Karpas-422 (cell line): ENCODE measurements around the gene ACVR1. TPM values are rescaled to one million over a fixed set of nuclear protein-coding genes. Genes with fewer than 3 reads are reported as not detected.
"Not testable (repeated sequence)": the region's sequence is repeated elsewhere in the genome, so short reads cannot be mapped to it uniquely, and the experiment has no call there.

ENCODE experiments used
- DNase-seq: peaks from one replicate; pipeline ENCODE4 v3.0.0-alpha.2; 2015
- H2AFZ ChIP-seq: fragments of 200-600 bp; sonication (generic); 2 replicates; pipeline ENCODE4 v1.6.1; 2014; ENCODE audit warnings: antibody characterized with exemption, low read length, mixed read lengths
- H3K27ac ChIP-seq: fragments of 200-600 bp; sonication (generic); 2 replicates; pipeline ENCODE4 v1.5.1; 2014; ENCODE audit warnings: mild to moderate bottlenecking, low read length, moderate library complexity
- H3K27me3 ChIP-seq: fragments of 200-600 bp; sonication (generic); 2 replicates; pipeline ENCODE4 v1.6.1; 2014; ENCODE audit warnings: low read length, mixed read lengths
- H3K36me3 ChIP-seq: fragments of 200-600 bp; sonication (generic); 2 replicates; pipeline ENCODE4 v1.6.1; 2014; ENCODE audit warnings: low read length, mixed read lengths; ENCODE audit not compliant: insufficient read depth
- H3K4me1 ChIP-seq: fragments of 200-600 bp; sonication (generic); 2 replicates; pipeline ENCODE4 v1.6.1; 2014; ENCODE audit warnings: mild to moderate bottlenecking, low read length, mixed read lengths
- H3K4me2 ChIP-seq: fragments of 200-600 bp; sonication (generic); 2 replicates; pipeline ENCODE4 v1.6.1; 2014; ENCODE audit warnings: low read length, low read depth, mild to moderate bottlenecking; ENCODE audit not compliant: poor library complexity, severe bottlenecking
- H3K4me3 ChIP-seq: fragments of 200-600 bp; sonication (generic); 2 replicates; pipeline ENCODE4 v1.5.1; 2014; ENCODE audit warnings: mild to moderate bottlenecking, antibody characterized with exemption, low read length, mixed read lengths
- H3K79me2 ChIP-seq: fragments of 200-600 bp; sonication (generic); 2 replicates; pipeline ENCODE4 v1.6.1; 2014; ENCODE audit warnings: mild to moderate bottlenecking, low read length, mixed read lengths
- H3K9ac ChIP-seq: fragments of 200-600 bp; sonication (generic); 2 replicates; pipeline ENCODE4 v1.6.0; 2014; ENCODE audit warnings: low read length
- H3K9me2 ChIP-seq: fragments of 200-600 bp; sonication (generic), shearing (Covaris generic); replicated peaks from 2 replicates; pipeline ENCODE4 v1.6.0; 2014; ENCODE audit warnings: mild to moderate bottlenecking, low read length, moderate library complexity; ENCODE audit not compliant: insufficient read depth
- H3K9me3 ChIP-seq: fragments of 300-700, 200-600 bp; sonication (generic); 2 replicates; pipeline ENCODE4 v1.6.1; 2014; ENCODE audit warnings: low read length, mixed read lengths
- H4K20me1 ChIP-seq: fragments of 200-600 bp; sonication (generic); 2 replicates; pipeline ENCODE4 v1.6.1; 2014; ENCODE audit warnings: mild to moderate bottlenecking, antibody characterized with exemption, low read length, low read depth; ENCODE audit not compliant: insufficient read depth
- total RNA-seq: library from RNA; depleted of rRNA; stranded (reverse); fragments of >200 nt; shearing (Covaris generic); gene quantifications from 2 replicates; pipeline ENCODE4 v1.2.3, GENCODE V29; 2014; ENCODE audit warnings: low replicate concordance

The ACVR1 gene
- total RNA-seq, 1 experiment from 2014 or later, result 0.07 TPM

GRCh38 chr2:157733263-157733662 is 142.9 kb downstream of the ACVR1 start:
- no peak overlapping the region for H3K4me2 ChIP-seq
- H3K4me3 ChIP-seq, result no peak overlapping the region
- no peaks in the 10 kb centered on the region for H3K4me1 ChIP-seq
- no peaks in the 10 kb centered on the region for H3K36me3 ChIP-seq
- H3K27me3 ChIP-seq, result no peaks in the 10 kb centered on the region
- H3K9ac ChIP-seq, result no peak overlapping the region
- no peak overlapping the region for H2AFZ ChIP-seq
- no peaks in the 10 kb centered on the region for H3K9me3 ChIP-seq
- H4K20me1 ChIP-seq, result no peaks in the 10 kb centered on the region
- no peaks in the 10 kb centered on the region for H3K9me2 ChIP-seq
- no peaks in the 10 kb centered on the region for H3K79me2 ChIP-seq
- no peak overlapping the region for H3K27ac ChIP-seq
- no peak for DNase-seq

DNA sequence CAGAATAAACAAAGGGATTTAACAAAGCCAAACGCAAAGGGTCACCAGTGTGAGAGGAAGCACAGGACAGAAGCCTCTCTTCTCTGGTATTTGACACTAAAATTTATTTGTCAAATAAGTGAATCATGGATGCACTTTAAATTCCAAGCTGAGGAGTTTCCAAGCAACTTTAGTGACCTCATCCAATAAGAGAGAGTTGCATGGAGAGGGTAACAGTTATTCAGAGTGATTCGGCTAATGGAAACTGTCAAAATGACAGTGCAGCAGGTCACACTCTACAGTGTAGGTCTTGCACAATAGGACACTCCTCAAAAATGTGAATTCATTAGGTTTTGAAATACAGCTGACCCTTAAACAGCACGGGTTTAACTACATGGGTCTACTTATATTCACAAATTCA is 143.5 kb downstream of the ACVR1 start:
- no peak overlapping the region for H3K9ac ChIP-seq
- H3K27me3 ChIP-seq, result no peaks in the 10 kb centered on the region
- DNase-seq, result no peak
- H3K9me3 ChIP-seq, result no peaks in the 10 kb centered on the region
- no peaks in the 10 kb centered on the region for H3K9me2 ChIP-seq
- no peaks in the 10 kb centered on the region for H3K4me1 ChIP-seq
- no peak overlapping the region for H3K27ac ChIP-seq
- no peaks in the 10 kb centered on the region for H4K20me1 ChIP-seq
- H2AFZ ChIP-seq, result no peak overlapping the region
- H3K4me3 ChIP-seq, result no peak overlapping the region
- no peaks in the 10 kb centered on the region for H3K36me3 ChIP-seq
- H3K79me2 ChIP-seq, result no peaks in the 10 kb centered on the region
- H3K4me2 ChIP-seq, result no peak overlapping the region

DNA sequence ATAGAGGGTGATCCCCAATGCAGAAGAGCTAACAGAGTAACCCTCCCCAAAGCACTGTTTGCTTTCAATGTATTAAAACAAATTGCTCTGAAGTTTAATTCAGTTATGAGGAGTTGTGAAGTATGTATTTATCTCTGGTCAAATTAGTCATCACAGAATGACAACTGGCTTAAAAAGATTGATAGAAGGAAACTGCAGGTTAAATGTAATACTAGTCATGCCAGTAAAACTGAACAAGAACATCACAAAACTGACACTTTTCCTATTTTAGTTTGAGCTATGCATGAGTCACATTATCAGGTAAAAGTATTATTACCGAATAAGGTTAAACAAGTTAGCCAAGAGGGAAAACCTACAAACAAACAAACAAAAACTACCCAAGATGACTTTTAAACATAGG is 148.4 kb downstream of the ACVR1 start:
- H3K4me1 ChIP-seq, result no peaks in the 10 kb centered on the region
- H4K20me1 ChIP-seq, result no peaks in the 10 kb centered on the region
- no peak overlapping the region for H3K9ac ChIP-seq
- no peak overlapping the region for H3K27ac ChIP-seq
- no peaks in the 10 kb centered on the region for H3K79me2 ChIP-seq
- DNase-seq, result no peak
- H3K36me3 ChIP-seq, result no peaks in the 10 kb centered on the region
- H2AFZ ChIP-seq, result no peak overlapping the region
- H3K4me2 ChIP-seq, result no peak overlapping the region
- no peaks in the 10 kb centered on the region for H3K9me2 ChIP-seq
- H3K4me3 ChIP-seq, result no peak overlapping the region
- no peaks in the 10 kb centered on the region for H3K27me3 ChIP-seq
- H3K9me3 ChIP-seq, result peaks cover 3% of the 10 kb centered on the region

DNA sequence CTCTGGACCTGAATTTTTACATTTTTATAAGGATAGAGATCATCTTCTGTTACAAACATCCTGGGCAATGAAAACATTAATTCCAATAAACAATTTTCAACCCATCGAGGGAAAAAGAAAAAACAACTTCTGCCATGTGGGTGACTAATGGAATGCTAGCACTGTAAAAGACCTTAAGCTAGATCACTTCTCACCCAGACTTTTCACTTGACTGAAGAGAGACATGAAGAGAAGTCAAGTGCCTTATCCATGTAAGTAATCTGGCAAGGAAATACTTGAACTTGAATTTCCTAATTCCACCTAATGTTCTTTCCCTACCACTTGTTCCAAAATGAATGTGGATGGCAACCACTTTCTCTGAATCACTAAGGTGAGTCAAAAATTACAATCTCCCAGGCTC is 149.2 kb downstream of the ACVR1 start:
- H3K9ac ChIP-seq, result no peak overlapping the region
- no peaks in the 10 kb centered on the region for H3K27me3 ChIP-seq
- no peaks in the 10 kb centered on the region for H3K4me1 ChIP-seq
- no peaks in the 10 kb centered on the region for H3K36me3 ChIP-seq
- no peak overlapping the region for H2AFZ ChIP-seq
- no peak for DNase-seq
- H3K9me2 ChIP-seq, result no peaks in the 10 kb centered on the region
- no peaks in the 10 kb centered on the region for H4K20me1 ChIP-seq
- peaks cover 6% of the 10 kb centered on the region for H3K9me3 ChIP-seq
- no peak overlapping the region for H3K27ac ChIP-seq
- H3K4me2 ChIP-seq, result no peak overlapping the region
- H3K79me2 ChIP-seq, result no peaks in the 10 kb centered on the region
- H3K4me3 ChIP-seq, result no peak overlapping the region

- no peak for DNase-seq
- Histone ChIP-seq H2AFZ (no peak overlapping the region), H3K36me3 (no peaks in the 10 kb centered on the region), H3K4me2 (no peak overlapping the region), H3K9me3 (peaks cover 6% of the 10 kb centered on the region), H3K4me3 (no peak overlapping the region), H3K9ac (no peak overlapping the region), H3K79me2 (no peaks in the 10 kb centered on the region), H3K27ac (no peak overlapping the region), H3K9me2 (no peaks in the 10 kb centered on the region), H3K4me1 (no peaks in the 10 kb centered on the region), H4K20me1 (no peaks in the 10 kb centered on the region), H3K27me3 (no peaks in the 10 kb centered on the region)
These were observed 150.3 kb downstream of the ACVR1 start for GRCh38 chr2:157725846-157726245.

DNA sequence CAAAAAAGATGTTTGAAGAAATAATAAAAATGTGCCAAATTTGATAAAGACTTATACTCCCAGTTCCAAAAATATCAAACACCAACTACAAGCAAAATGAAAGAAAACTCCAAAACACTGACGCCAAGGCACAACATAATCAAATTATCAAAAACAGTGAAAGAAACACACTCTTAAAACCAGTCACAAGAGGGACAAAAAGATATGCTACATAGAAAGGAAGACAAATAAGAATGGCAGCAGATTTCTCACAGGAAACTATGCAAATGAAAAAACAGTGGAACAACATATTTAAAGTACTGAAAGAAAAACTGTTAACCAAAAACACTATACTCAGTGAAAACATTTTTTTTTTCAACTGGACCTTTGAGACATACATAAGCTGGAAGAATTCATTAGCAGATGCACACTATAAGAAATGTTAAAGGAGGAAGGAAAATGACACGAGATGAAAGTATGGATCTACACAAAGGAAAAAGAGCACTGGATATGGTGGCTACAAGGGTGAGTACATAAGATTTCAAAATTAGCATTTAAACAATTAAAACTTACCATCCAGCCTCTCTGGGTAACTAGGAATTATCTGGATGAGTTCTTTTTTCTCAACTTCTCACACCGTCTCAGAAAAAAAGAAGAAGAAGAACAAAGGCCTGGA is 153.4 kb downstream of the ACVR1 start:
- H3K9me3 ChIP-seq, result peaks cover 6% of the 10 kb centered on the region
- H3K4me3 ChIP-seq, result no peak overlapping the region
- H3K9me2 ChIP-seq, result no peaks in the 10 kb centered on the region
- no peaks in the 10 kb centered on the region for H3K79me2 ChIP-seq
- no peaks in the 10 kb centered on the region for H4K20me1 ChIP-seq
- H3K4me1 ChIP-seq, result no peaks in the 10 kb centered on the region
- no peaks in the 10 kb centered on the region for H3K36me3 ChIP-seq
- no peak overlapping the region for H3K4me2 ChIP-seq
- H3K9ac ChIP-seq, result no peak overlapping the region
- H3K27me3 ChIP-seq, result no peaks in the 10 kb centered on the region
- H2AFZ ChIP-seq, result no peak overlapping the region
- no peak overlapping the region for H3K27ac ChIP-seq
- no peak for DNase-seq

GRCh38 chr2:157720504-157720903 is 155.6 kb downstream of the ACVR1 start:
- Histone ChIP-seq H2AFZ (no peak overlapping the region), H3K9me3 (peaks cover 6% of the 10 kb centered on the region), H3K27me3 (no peaks in the 10 kb centered on the region), H3K4me1 (no peaks in the 10 kb centered on the region), H3K27ac (no peak overlapping the region), H3K4me2 (no peak overlapping the region), H3K79me2 (no peaks in the 10 kb centered on the region), H3K36me3 (no peaks in the 10 kb centered on the region), H3K9me2 (no peaks in the 10 kb centered on the region), H3K9ac (no peak overlapping the region), H4K20me1 (no peaks in the 10 kb centered on the region), H3K4me3 (no peak overlapping the region)
- DNase-seq, result no peak

DNA sequence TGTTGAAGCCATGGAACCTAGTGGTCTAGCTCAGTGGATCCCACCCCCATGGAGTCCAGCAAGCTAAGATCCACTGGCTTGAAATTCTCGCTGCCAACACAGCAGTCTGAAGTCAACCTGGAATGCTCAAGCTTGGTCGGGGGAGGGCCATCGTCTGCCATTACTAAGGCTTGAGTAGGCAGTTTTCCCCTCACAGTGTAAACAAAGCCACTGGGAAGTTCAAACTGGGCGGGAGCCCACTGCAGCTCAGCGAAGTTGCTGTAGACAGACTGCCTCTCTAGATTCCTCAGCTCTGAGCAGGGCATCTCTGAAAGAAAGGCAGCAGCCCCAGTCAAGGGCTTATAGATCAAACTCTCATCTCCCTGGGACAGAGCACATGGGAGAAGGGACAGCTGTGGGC is 171.5 kb downstream of the ACVR1 start:
- H3K4me2 ChIP-seq, H3K36me3 ChIP-seq, H3K9me3 ChIP-seq, H3K27me3 ChIP-seq, H3K27ac ChIP-seq, H2AFZ ChIP-seq, H3K4me3 ChIP-seq, H3K9ac ChIP-seq, H3K79me2 ChIP-seq, H3K9me2 ChIP-seq, H3K4me1 ChIP-seq, DNase-seq, H4K20me1 ChIP-seq: not testable (repeated sequence)

- not testable (repeated sequence) for H3K79me2 ChIP-seq, H3K4me3 ChIP-seq, H4K20me1 ChIP-seq, H3K36me3 ChIP-seq, H3K27me3 ChIP-seq, H3K27ac ChIP-seq, H3K9me2 ChIP-seq, H3K9ac ChIP-seq, H3K9me3 ChIP-seq, H3K4me1 ChIP-seq, DNase-seq, H3K4me2 ChIP-seq, H2AFZ ChIP-seq
These were observed 172.0 kb downstream of the ACVR1 start for GRCh38 chr2:157704148-157704547.
